Stimulated activated CD8-positive, alpha-beta memory T cell treated with anti-CD3 and anti-CD28 coated beads, Interleukin-12 subunit alpha, Interleukin-12 subunit beta, amount 100 ng/mL, for 1 hour (primary cell): Measurements from ENCODE around the gene TRAK2.
"Not testable (repeated sequence)": the region's sequence is repeated elsewhere in the genome, so short reads cannot be mapped to it uniquely, and the experiment has no call there.

Source experiments
- DNase-seq: peaks from one replicate; pipeline ENCODE4 v3.0.0-alpha.2; 2020; ENCODE audit warnings: low read depth

The TRAK2 gene

GRCh38 chr2:201451292-201452057 lies at the start of gene TRAK2, which contains the start of gene STRADB:
Gene TRAK2, minus strand, starts transcription at chr2:201451458. Its CDS starts 30,951 bp downstream, at chr2:201420507.
Gene STRADB, plus strand, starts transcription at chr2:201451740. Its CDS starts 3,101 bp downstream, at chr2:201454841.
- peak; percentile 93 for DNase-seq

GRCh38 chr2:201500534-201500933 lies 49.3 kb upstream of the TRAK2 start:
- no peak for DNase-seq

- DNase-seq = no peak
Measured at GRCh38 chr2:201496785-201497184, 45.5 kb upstream of the TRAK2 start.

- DNase-seq = no peak
Measured at GRCh38 chr2:201490291-201490690, 39.0 kb upstream of the TRAK2 start.

GRCh38 chr2:201484805-201485204 lies 33.5 kb upstream of the TRAK2 start:
- DNase-seq = no peak

GRCh38 chr2:201483758-201484157 lies 32.5 kb upstream of the TRAK2 start:
- DNase-seq = not testable (repeated sequence)

- DNase-seq = no peak
Measured at GRCh38 chr2:201483342-201483741, 32.1 kb upstream of the TRAK2 start.

- no peak for DNase-seq
Measured at GRCh38 chr2:201482543-201482942, 31.3 kb upstream of the TRAK2 start.

- no peak for DNase-seq
Measured at GRCh38 chr2:201472411-201472810, 21.2 kb upstream of the TRAK2 start.

GRCh38 chr2:201471732-201472393 lies 20.6 kb upstream of the TRAK2 start:
- DNase-seq = no peak

- no peak for DNase-seq
Measured at GRCh38 chr2:201470821-201471731, 19.8 kb upstream of the TRAK2 start.

GRCh38 chr2:201467666-201468065 lies 16.4 kb upstream of the TRAK2 start:
- DNase-seq = no peak

- DNase-seq = no peak
Measured at GRCh38 chr2:201466050-201466675, 14.9 kb upstream of the TRAK2 start.

GRCh38 chr2:201465524-201465971 lies 14.3 kb upstream of the TRAK2 start:
- no peak for DNase-seq

GRCh38 chr2:201464547-201464946 lies 13.3 kb upstream of the TRAK2 start:
- DNase-seq = no peak

- no peak for DNase-seq
Measured at GRCh38 chr2:201460532-201460931, 9.3 kb upstream of the TRAK2 start.

GRCh38 chr2:201458381-201458780 lies 7.1 kb upstream of the TRAK2 start:
- DNase-seq = no peak

GRCh38 chr2:201452922-201453643 lies 1.8 kb upstream of the TRAK2 start:
- DNase-seq = no peak

- DNase-seq = no peak
Measured at GRCh38 chr2:201452058-201452921, 1.0 kb upstream of the TRAK2 start.

GRCh38 chr2:201450954-201451291 lies 335 bp downstream of the TRAK2 start:
- no peak for DNase-seq
